Forelimb muscle (tissue), 1 donor: ENCODE data around the gene WDR35. TPM values are rescaled to one million over a fixed set of nuclear protein-coding genes. Genes with fewer than 3 reads are reported as not detected.
A peak's percentile ranks its signal among the peaks of the same experiment; 100 is the strongest.

ENCODE experiments used
- DNase-seq: peaks from one replicate; pipeline ENCODE4 v3.0.0-alpha.2; 2013; ENCODE audit warnings: low read depth
- polyA plus RNA-seq: library from polyadenylated mRNA; unstranded; fragments of 120-200 nt; gene quantifications from one replicate; pipeline ENCODE4 v1.2.1, GENCODE V29; 2013; ENCODE audit not compliant: insufficient read length

The WDR35 gene
- polyA plus RNA-seq, result 7.3 TPM

DNA sequence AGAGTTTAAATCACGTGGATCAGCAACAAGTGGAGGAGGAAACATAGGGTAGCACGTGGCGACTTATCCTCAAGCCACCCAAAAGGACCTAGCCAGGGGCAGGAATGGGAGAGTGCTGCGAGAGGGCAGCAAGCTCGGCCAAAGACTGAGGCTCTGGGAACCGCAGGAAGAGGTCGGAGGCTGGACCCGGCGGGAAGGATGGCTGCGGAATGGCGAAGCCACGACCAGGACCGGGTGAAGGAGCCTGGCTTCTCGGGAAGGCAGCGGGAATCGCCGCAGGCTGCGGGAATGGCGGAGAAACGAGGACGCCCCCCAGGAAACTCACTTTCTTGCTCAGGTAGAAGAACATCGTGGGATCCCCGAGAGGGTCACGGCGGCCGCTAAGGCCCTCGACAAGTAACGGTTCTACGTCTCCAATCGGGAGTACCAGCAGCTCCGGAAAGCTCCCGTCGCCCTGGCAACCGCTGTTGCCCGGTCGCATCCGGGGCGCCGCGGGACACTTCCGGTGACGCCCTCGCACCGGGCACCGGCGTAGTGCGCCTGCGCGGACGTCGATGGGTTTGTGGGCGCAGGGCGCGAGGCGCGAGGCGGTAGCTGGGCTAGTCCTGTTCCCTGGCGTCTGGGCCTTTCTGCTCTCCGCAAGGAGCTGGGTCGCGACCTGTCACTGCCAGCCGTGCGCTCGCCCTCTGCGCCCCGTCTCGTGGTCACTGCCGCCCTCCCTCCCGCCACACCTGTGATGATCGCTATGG, at the start of gene WDR35:
TSS of gene WDR35 (minus strand) at position 439 of the 749 bp plus-strand sequence. CDS start at position 349, 90 bp downstream.
- DNase-seq, result peak; percentile 28

DNA sequence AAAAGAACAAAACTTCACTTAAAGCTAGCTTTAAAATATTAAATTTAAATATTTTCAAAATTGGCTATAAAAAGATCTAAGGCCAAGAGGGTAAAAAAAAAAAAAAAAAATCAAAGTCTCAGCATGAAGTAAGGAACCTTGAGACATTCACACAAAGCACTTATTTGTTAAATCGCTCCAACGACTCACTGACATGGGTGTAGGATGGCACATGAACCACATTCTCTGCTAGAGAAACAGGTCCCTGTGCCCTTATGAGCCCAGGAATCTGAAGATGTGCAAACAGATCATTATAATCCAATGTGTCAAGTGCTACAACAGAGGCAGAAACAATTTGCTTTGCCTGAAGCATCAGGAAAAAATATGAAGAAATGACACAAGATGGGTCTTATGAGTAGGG, 47.8 kb upstream of the WDR35 start:
- no peak for DNase-seq

DNA sequence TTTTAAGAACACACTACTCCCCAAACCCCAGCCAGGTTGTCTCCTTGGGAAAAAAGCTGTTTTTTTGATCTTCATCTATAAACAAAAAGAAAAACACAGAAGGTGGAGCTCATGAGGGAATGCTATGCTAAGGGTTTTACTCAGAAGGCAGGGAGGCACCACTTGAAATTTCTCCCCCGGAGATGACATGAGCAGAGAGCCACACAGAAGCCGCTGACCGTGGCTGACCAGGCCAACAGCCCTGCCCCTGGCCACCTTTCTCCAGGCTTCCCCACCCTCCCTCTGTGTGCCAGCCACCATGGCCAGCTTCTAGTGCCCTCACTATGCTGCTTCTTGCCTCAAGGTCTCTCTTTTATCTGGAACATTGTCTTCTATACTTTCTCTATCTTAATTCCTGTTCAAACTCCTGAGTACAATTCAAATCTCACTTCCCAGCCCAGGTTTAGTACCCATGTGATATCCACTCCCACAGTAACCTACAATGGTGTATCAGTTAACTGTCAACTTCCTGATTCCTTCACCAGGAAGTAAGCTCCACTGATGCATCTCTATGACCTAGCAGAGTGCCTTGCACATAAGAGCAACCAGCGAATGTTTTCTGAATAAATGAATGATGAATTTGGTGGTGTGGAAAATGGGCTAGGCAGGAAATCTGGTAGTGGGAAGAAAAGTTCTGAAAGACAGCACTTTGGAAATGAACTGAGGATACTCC, 46.2 kb upstream of the WDR35 start:
- DNase-seq, result no peak

DNA sequence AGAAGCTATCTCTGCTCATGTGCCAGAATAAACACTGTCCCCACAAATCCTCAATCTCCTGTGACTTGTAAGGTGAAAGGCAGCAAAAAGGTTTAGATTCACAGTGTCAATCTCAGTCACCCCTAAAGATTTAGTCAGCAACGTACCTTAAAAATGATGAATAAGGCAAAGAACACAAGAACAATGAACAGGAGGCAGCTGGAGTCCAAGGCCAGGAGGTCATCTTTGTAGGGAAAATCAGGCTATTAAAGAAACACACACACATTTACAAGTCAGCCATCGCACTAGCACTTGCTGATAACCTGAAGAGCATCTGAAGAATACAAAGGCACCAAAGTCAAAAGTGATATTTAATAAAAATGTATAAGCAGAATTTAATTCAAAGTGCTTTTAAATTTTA, 44.9 kb upstream of the WDR35 start:
- no peak for DNase-seq

DNA sequence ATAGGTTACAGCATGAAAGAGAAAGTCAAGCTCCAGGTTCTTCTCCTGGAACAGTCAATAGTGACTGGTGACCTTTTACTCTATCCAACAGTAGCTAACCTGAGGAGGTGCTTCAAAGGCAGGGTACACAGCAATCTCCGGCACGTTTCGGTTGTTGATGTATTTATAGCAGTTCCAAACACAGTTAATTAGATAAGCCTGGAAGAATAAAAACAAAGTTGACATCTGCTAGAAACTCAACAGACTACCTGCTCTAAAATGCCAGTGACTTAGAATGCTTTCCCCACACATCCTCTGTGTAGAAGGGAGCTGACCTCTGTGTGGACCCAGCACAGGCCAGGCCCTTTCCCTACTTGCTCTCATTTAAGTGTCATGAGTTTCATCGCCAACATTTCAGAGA, 44.3 kb upstream of the WDR35 start:
- no peak for DNase-seq

DNA sequence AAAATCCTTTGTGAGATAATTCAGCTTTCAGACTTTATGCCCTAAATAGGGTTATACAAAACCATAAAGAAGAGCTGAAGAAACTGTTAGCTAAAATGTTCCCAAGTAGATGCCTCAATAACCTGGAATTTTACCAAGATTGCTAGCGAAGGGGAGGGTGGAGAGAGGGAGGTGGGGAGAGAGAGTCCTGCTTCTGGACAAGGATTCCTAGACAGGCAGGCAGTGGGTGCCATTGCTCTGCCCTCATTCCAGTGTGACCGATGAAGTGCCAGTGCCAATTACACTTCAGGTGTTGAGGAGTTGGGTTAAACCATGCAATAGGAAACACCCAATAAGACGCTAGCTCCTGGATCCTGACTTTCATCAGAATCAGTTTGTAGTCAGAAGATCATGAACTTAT, 43.4 kb upstream of the WDR35 start:
- no peak for DNase-seq

DNA sequence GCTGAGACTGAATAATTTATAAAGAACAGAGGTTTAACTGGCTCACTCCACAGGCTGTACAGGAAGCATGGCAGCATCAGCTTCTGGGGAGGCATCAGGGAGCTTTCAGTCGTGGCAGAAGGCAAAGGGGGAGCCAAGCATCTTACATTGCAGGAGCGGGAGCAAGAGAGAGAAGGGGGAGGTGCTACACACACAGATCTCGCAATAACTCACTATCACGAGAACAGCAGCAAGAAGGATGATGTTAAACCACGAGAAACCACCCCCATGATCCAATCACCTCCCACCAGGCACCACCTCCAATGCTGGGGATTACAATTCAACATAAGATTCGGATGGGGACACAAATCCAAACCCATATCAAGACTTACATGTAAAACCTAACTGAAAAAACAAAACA, 40.3 kb upstream of the WDR35 start:
- no peak for DNase-seq

DNA sequence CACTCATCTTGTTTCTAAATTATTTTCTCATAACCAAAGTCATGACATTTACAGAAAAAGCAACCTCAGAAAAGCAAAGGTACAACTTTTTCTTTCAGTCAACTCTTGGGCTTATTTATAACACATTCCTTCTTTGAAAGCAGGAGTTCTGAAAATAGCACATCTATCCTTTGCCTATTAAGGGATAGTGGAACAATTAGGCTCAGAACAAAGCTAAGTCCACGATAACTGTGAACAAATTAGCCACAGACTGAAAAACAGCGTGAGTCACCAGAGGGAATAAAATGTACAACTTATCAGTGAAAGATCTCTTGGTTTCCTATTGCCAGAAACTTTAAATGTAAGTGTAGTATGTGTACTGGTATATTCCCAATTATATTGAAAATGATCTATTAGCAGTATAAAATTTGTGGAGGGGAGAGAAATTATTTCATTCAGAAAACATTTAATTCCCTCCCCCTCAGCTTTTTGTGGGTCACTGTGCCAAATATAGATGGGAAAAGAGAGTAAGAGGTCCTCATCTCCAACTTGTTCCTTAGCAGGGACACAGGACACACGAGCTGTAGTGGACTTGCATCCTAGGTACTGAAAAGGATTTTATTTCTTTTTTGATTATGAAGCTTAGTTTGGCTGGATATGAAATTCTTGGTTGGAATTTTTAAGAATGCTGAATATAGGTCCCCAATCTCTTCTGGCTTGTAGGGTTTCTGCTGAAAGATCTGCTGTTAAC, 38.0 kb upstream of the WDR35 start:
- no peak for DNase-seq

DNA sequence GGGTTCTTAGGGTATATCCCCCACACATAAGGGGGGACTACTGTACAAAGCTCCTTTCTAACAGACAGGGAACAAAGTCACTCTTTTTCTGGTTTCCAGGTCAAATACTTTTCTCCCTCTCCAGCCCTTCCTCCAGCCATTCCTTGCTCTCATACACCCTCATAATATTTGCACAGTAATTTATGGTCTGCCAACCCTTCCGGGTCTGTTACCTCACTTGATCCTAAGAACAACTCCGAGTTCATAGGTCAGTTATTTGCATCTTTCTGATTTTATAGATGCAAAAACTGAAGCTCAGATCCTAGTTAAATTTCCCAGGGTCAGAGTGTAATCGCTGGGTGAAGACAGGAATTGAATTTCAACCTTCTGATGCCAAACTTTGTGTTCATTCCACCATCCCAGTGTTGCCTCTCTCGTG, 37.4 kb upstream of the WDR35 start:
- no peak for DNase-seq

DNA sequence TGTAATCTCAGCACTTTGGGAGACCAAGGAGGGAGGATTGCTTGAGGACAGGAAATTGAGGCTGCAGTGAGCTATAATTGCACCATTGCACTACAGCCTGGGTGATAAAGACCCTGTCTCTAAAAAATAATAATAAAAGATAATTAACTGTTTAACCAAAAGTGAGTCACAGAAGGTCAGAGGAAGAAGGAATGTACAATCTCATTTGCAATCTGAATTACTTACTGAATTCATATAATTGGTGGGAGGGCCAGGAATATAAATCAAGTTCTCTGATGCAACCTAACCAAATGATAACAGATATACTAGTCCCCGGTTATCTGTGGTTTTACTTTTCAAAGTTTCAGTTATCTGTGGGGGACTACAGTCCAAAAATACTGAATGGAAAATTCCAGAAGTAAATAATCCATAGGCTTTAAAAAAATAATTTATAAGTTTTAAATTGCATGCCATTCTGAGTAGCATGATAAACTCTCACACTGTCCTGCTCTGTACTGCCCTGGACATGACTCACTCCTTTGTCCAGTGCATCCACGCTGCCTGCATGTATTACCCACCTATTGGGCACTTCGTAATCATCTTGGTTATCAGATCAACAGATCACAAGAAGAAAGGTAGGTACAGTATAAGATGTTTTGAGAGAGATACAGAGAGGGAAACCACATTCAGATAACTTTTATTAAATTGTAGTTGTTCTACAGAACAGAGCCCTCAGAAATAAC, 35.3 kb upstream of the WDR35 start:
- no peak for DNase-seq

DNA sequence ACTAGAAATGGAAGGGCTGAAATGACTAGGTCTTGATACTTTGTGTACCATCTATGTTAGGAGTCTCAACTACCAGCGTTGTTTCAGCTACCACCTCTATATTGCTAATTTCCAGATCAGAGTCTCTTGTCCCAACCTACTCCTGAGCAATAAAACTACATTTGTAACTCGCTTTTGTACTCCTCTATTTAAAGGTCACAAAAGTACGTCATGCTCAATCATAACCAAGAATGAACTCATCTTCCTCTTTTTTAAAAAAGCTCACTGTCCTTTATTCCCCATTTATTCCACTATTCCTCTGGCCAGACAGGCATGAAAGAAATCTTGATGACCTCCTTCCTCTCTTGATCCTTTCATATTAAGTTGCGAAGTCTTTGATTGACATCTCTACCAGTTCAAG, 33.8 kb upstream of the WDR35 start:
- no peak for DNase-seq

DNA sequence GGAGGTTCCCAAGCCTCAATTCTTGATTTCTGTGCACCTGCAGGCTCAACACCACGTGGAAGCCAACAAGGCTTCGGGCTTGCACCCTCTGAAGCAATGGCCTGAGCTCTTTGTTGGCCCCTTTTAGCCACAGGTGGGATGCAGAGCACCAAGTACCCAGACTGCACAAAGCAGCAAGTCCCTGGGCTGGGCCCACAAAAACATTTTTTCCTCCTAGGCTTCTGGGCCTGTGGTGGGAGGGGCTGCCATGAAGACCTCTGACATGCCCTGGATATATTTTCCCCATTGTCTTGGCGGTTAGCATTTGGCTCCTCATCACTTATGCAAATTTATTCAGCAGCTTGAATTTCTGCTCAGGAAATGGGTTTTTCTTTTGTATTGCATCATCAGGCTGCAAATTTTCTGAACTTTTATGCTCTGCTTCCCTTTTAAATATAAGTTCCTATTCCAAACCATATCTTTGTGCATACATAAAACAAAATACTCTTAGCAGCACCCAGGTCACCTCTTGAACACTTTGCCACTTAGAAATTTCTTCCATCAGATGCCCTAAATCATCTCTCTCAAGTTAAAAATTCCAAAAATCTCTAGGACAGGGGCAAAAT, 31.6 kb upstream of the WDR35 start:
- no peak for DNase-seq

DNA sequence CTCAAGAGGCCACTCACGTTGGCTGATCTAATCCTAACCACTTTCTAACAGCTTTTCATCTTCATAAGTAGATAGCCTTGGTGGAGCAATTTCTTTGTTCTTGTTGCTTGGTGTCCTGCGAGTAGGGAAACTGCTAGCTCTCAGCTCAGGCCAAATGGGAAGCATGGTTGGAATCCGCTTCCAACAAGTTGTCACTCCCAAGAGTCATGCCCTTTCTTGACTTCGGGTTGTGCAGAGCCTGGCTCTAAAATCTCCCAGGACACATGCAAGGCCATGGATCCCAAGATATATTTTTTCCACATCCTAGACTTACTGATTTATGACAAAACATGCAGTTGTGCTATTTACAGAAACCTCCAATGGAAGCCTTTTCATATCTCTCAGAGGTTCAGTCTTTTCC, 29.8 kb upstream of the WDR35 start:
- DNase-seq, result no peak

DNA sequence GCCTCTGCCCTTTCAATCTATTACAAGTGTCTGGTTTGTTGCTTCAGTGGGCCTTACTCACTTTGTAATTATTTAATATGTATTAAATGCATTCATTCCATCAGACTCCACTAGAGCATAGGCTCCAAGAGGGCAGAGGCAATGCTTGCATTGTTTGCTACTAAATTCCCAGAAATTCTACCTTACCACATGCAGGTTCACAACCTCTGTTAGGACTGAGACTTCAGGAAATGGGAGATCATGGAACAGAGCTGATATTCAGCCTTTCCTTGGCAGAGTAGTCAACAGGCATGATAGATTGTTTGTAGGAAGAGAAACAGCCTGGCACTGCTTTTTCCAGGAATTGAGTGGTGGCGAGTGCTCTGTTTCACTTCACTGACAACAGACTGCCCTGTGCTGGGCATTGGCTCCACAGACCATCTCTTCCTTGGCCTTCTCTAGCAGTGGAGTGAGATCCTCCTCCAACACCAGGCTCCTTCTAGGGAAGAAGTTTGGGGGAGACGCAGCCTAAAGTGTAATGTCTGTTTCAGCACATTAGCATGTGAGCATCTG, 28.8 kb upstream of the WDR35 start:
- DNase-seq, result no peak

DNA sequence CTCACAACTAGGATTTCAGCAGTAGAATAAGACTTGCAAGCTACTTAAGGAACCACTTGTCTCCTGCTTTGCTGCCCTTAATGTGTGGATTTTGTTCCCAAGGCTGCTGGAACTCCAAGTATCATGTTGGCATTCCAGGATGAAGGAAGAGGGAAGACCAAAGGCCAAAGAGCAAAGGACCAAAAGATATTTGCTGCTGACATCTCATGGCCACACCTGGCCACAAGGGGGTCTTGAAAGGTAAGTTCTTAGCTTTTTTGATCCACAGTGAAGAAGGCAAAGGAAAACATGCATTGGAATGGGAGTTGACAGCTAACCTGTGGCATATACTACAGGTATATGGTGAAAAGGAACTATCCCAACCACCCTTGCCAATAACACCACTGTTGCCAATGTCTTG, 26.4 kb upstream of the WDR35 start:
- DNase-seq, result no peak

DNA sequence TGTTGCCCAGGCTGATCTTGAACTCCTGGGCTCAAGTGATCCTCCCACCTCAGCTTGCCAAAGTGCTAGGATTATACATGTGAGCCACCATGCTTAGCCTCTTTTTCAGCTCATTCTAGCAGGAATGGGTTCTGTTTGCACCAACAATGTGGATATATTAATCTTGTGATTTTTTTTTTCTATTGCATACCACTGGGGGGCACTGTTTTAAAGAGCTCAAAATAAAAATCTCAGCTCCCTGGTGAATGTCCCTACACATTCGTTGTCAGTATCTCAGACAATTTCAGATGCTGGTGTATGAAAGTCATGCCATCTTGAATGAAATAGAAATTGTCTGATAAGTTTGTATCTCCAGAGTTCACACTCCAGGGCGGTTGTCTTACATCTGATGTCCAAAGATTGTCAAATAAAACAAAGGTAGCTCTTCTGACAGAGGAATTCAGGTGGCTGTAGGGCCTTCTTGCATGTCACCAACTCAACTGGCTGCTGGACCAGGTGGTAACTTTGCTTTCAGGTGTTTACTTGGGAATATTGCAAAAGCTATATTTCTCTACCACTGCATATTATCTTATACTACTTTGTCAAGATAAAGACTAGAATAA, 25.7 kb upstream of the WDR35 start:
- peak; percentile 32 for DNase-seq

DNA sequence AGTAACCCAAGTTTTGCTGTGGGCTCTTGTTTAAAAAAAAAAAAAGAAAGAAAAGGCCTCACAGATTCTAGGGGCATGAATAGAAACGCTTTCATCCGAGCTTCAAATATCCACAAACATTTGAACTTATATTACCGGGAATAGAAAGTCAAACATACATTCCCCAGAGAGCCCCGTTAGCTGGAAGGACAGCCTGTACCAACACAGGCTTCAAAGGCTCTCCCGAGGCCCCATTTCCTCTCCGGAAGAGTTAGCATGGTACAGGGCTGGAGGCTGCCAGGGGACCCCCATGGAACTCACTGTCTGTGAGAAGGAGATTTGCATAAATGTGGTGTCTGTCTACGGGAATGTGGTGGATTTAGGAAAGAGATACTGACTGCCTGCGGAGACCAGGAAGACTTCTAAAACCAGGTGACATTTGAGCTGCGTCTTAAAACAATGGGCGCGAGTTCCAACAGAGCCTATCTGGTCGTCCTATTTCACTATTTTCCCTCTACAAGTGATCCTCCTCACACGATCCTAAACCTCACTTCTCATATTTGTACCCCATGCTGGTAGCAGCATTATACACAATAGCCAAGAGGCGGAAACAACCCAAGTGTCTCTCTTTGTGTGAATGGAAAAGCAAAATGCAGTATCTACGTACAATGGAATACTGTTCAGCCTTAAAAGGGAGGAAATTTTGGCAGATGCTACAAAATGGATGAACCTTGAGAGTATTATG, 23.4 kb upstream of the WDR35 start:
- no peak for DNase-seq

DNA sequence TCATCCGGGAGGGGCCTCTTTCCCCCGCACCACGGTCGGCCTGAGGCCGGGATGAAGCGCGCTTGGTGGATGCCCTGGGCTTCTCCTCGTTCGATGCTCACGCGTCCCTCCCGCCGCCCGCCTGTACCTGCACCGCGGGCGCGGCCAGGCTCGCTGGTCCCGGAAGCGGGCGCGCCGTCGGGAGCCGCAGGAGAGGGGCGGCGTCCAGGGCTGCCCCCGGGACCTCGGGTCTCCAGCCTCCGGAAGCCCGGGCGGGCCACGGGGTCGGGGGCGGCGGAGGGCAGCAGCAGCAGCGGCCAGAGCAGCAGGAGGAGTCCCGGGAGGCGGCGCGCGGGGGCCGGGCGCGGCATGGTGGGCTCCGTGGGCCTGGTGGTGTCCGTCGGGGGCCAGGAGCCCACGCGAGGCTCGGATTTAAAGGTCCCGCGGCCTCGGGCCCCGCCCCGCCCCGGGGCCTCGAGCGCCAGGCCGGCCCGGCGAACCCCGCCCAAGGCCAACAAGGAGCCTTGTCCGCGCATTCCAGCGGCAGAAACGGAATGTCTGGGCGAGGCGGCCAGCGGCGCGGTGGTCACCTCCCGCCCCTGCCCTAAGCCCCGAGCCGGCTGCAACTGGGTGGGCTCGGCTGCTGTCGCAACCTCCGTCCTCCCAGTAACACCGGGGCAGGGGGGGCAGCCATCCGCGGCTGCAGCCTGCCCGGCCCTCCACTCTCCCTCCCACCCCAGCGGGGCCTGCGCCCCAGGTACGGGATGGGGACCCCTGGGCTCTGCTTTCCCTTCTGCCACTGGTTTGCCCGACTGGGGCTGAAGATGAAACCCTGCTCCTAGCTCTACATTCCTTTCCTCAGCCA, 22.6 kb upstream of the WDR35 start, which contains the start of gene MATN3:
TSS of gene MATN3 (minus strand) at position 387 of the 844 bp plus-strand sequence. CDS start at position 350, 37 bp downstream.
- no peak for DNase-seq

DNA sequence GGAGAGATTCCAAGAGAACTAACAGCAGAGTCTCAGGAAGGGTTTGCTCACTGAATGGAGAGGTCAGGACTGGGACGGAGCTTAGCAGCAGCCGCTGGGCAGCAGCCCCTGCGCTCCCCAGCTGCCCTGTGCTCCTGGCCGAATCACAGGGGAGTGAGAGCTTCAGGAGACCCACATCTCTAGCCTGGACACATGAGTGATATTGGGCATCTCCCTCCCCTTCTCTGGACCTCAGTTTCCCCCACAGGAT, 22.1 kb upstream of the WDR35 start:
- DNase-seq, result no peak
